ENCODE results near the gene CDKN2AIP. TPM values are rescaled to one million over a fixed set of nuclear protein-coding genes. Genes with fewer than 3 reads are reported as not detected.

Gene CDKN2AIP
- total and polyA plus RNA-seq, 2 of the 4 experiments (the other 2 are of a cell fraction) = 11.0 to 16.8 TPM

DNA sequence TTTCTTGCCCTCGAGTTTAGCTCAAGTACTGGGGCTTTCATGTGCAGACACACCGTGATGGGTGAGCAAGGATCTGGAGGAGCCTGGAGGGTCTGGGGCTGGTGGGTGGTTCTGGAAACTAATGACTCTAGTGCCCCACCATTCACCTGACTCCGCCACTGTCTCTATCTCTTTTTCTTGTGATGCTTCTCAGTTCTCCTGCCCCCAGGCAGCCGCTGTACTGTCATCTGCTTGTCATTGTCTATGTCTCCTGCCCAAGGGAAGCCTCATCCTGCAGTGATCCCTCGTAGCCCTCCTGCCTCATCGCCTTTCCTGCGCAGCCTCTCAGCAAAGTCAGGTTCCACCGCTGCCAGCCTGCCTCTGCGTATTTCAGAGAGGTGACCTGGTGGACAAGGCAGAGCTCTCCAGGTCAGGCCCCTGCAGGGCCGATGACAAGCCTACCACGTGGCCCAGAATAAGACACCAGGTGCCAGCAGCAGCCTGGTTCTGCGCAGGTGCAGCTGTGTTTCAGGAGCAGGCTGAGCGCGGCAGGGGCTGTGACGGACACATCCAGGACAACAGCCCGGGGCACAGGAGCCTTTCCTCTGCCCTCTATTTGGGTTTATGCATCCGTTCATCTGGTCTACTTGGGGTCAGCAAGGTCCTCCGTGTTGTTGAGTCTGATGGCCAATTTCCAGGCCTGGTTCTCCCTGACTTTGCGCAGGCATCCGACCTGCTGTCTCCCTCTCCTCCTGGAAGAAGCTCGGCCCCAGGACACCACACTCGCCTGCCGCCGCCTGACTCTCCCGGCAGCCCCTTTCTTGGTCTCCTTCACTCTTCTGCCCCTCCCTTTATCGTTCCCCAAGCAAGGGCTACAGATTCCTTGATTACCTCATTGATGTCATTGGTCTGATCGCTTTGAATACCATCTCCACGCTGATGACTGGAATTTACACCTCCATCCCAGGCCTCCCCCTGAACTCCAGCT, 30.9 kb upstream of the CDKN2AIP start:
- DNase-seq (no peak), ATAC-seq (ENCODE audit: low read depth) (no peak)
- H3K4ac ChIP-seq (ENCODE audit: low read depth, low read length) = no peak overlapping the region
- no peaks in the 10 kb centered on the region for H3K79me1 ChIP-seq (ENCODE audit: low read depth in 1 of 2, low read length in 2 of 2)
- BruUV-seq (replicated peaks) = no TSS peak
- 82% methylated on average over 13 of the region's 28 CpGs; no CpG with 5 or more reads in 1 of the 2 experiments for WGBS, 2 experiments (ENCODE audit: extremely low coverage in 2 of 2, insufficient read length in 1 of 2)
- H2BK120ac ChIP-seq (ENCODE audit: low read depth, low read length) = no peak overlapping the region
- H3K9ac ChIP-seq (ENCODE audit: low read depth, low read length) = no peak overlapping the region
- H3K27ac ChIP-seq (ENCODE audit: insufficient read depth, low read length) = no peak overlapping the region
- no peaks in the 10 kb centered on the region for H3K9me3 ChIP-seq (ENCODE audit: control insufficient read depth, insufficient read depth, low read length)
- intact Hi-C loops (cut with micrococcal nuclease) = no loop called here
- no peak overlapping the region for H3K4me2 ChIP-seq (ENCODE audit: low read depth, low read length)
- no peak for TF ChIP-seq POLR2A (IDR thresholded peaks at IDR 0.05; ENCODE audit: low read depth, low read length)
- no peak for TF ChIP-seq MXI1 (IDR thresholded peaks at IDR 0.05; ENCODE audit: borderline replicate concordance, low read depth, low read length)
- TF ChIP-seq RFX5 (IDR thresholded peaks at IDR 0.05; ENCODE audit: low read depth, low read length) = no peak
- no peak for TF ChIP-seq RAD21 (IDR thresholded peaks at IDR 0.05; ENCODE audit: low read length)
- TF ChIP-seq, protein P1, sequence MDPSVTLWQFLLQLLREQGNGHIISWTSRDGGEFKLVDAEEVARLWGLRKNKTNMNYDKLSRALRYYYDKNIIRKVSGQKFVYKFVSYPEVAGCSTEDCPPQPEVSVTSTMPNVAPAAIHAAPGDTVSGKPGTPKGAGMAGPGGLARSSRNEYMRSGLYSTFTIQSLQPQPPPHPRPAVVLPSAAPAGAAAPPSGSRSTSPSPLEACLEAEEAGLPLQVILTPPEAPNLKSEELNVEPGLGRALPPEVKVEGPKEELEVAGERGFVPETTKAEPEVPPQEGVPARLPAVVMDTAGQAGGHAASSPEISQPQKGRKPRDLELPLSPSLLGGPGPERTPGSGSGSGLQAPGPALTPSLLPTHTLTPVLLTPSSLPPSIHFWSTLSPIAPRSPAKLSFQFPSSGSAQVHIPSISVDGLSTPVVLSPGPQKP (IDR thresholded peaks at IDR 0.05; ENCODE audit: borderline replicate concordance, low read depth, low read length) = no peak
- TF ChIP-seq RCOR1 (IDR thresholded peaks at IDR 0.05; ENCODE audit: insufficient replicate concordance, low read length) = no peak
- no peak for TF ChIP-seq MAZ (IDR thresholded peaks at IDR 0.05; ENCODE audit: borderline replicate concordance, low read depth, low read length)
- no peak for TF ChIP-seq CEBPB (IDR thresholded peaks at IDR 0.05; ENCODE audit: low read depth, low read length)
- TF ChIP-seq USF2 (IDR thresholded peaks at IDR 0.05; ENCODE audit: low read depth, low read length) = no peak
- no peak overlapping the region for H2AK9ac ChIP-seq (replicated peaks; ENCODE audit: low read depth, low read length, poor library complexity)
- ChIA-PET CTCF (no interaction called here), POLR2A (ENCODE audit: unreplicated experiment) (no interaction called here)
- dilution Hi-C loops (cut with HindIII; ENCODE audit: low sequenced_read_pairs, unreplicated experiment) = no loop called here
- no peak overlapping the region for H3K4me3 ChIP-seq (ENCODE audit: insufficient read depth, low read depth, low read length)
- H4K8ac ChIP-seq (ENCODE audit: low read depth in 2 of 2, low read length in 2 of 2) = no peak overlapping the region
- no peak overlapping the region for H3K18ac ChIP-seq (ENCODE audit: low read depth, low read length)
- H3K56ac ChIP-seq (ENCODE audit: extremely low read depth, insufficient read depth, low read length) = no peak overlapping the region
- no peaks in the 10 kb centered on the region for H4K20me1 ChIP-seq (ENCODE audit: insufficient read depth, low read length)
- H3K14ac ChIP-seq (replicated peaks; ENCODE audit: low read depth, low read length) = no peak overlapping the region
- no peak overlapping the region for H4K5ac ChIP-seq (ENCODE audit: low read depth, low read length)
- no peak overlapping the region for H2AFZ ChIP-seq (replicated peaks; ENCODE audit: low read length, poor library complexity)
- no peak overlapping the region for H2BK20ac ChIP-seq (ENCODE audit: low read depth, low read length)
- H3K9me1 ChIP-seq (ENCODE audit: insufficient read depth, low read length) = no peaks in the 10 kb centered on the region
- no peaks in the 10 kb centered on the region for H3K36me3 ChIP-seq (ENCODE audit: control insufficient read depth, insufficient read depth, low read length)
- no peak overlapping the region for H2BK15ac ChIP-seq (ENCODE audit: low read depth, low read length)
- no peaks in the 10 kb centered on the region for H3K4me1 ChIP-seq (ENCODE audit: control insufficient read depth, insufficient read depth, low read length)
- peaks cover 30% of the 10 kb centered on the region for H3K27me3 ChIP-seq (ENCODE audit: control insufficient read depth, insufficient read depth, low read length)
- H2AK5ac ChIP-seq (ENCODE audit: low read depth, low read length) = no peak overlapping the region
- no peak overlapping the region for H4K91ac ChIP-seq (ENCODE audit: insufficient read depth, low read depth, low read length)
- H2BK5ac ChIP-seq (ENCODE audit: low read depth, low read length, poor library complexity, severe bottlenecking) = no peak overlapping the region
- H3K23ac ChIP-seq (ENCODE audit: low read depth, low read length) = no peak overlapping the region
- in situ Hi-C loops (cut with MboI; ENCODE audit: low sequenced_read_pairs) = no loop called here

Measured in IMR-90 (cell line).